Right ventricle myocardium superior (tissue), 1 donor: ENCODE measurements around the gene SKAP1. TPM values are rescaled to one million over a fixed set of nuclear protein-coding genes. Genes with fewer than 3 reads are reported as not detected.

Source experiments
- ATAC-seq: fragments of 200-7000 bp; cut with Tn5 transposase; one replicate; pipeline ENCODE4 v1.9.1; 2020; ENCODE audit warnings: mild to moderate bottlenecking; ENCODE audit not compliant: poor library complexity
- DNase-seq: peaks from one replicate; pipeline ENCODE4 v3.0.0-alpha.2; 2020
- intact Hi-C: fragments of 100-400 bp; cut with DNase I; formaldehyde crosslinking; loops from one replicate; pipeline ENCODE4 v1.11.2; 2022
- total RNA-seq: library from RNA; stranded (reverse); fragmentation: NEBNext Ultra II Directional; extraction: Animal tissue kit (Norgen Biotek cat#: 25700); gene quantifications from one replicate; pipeline ENCODE4 v1.2.1, GENCODE V29; 2021
- donor health status: DM: no; HTN: yes; CAD: no; lungs with severe emphysema.

Gene SKAP1
- total RNA-seq, 1 donor from 2014 or later, result 0.70 TPM

- no peak for ATAC-seq
- no peak for DNase-seq
- intact Hi-C loops, result no loop called here
Measured at GRCh38 chr17:48150597-48151001, 279.4 kb downstream of the SKAP1 start.

GRCh38 chr17:48149787-48150463, 280.1 kb downstream of the SKAP1 start:
- ATAC-seq (no peak), DNase-seq (no peak)
- intact Hi-C loops, result no loop called here

- no peak for ATAC-seq
- intact Hi-C loops, result no loop called here
- DNase-seq, result no peak
Measured at GRCh38 chr17:48148854-48149786, 280.9 kb downstream of the SKAP1 start.

GRCh38 chr17:48148029-48148770, 281.8 kb downstream of the SKAP1 start:
- no peak for DNase-seq
- intact Hi-C loops, result no loop called here
- ATAC-seq, result no peak

GRCh38 chr17:48144976-48145798, 284.8 kb downstream of the SKAP1 start:
- intact Hi-C loops, result no loop called here
- ATAC-seq (no peak), DNase-seq (no peak)

GRCh38 chr17:48144231-48144630, 285.8 kb downstream of the SKAP1 start:
- intact Hi-C loops, result no loop called here
- DNase-seq (no peak), ATAC-seq (no peak)

GRCh38 chr17:48143629-48144028, 286.4 kb downstream of the SKAP1 start:
- DNase-seq, result no peak
- intact Hi-C loops, result no loop called here
- no peak for ATAC-seq

- DNase-seq (no peak), ATAC-seq (peak; percentile 58)
- intact Hi-C loops, result no loop called here
Measured at GRCh38 chr17:48139944-48140343, 290.1 kb downstream of the SKAP1 start.

GRCh38 chr17:48137656-48138055, 292.4 kb downstream of the SKAP1 start:
- DNase-seq, result no peak
- intact Hi-C loops, result no loop called here
- ATAC-seq, result no peak

- intact Hi-C loops, result no loop called here
- no peak for ATAC-seq
- DNase-seq, result no peak
Measured at GRCh38 chr17:48134912-48135480, 295.0 kb downstream of the SKAP1 start.

- intact Hi-C loops, result no loop called here
- peak; percentile 40 for ATAC-seq
- DNase-seq, result no peak
Measured at GRCh38 chr17:48132385-48132784, 297.6 kb downstream of the SKAP1 start.

- DNase-seq (no peak), ATAC-seq (peak; percentile 93)
- intact Hi-C loops, result loop anchor here (2.0 kb wide), 1 partner anchor 107 kb away; no protein-coding TSS in a partner anchor
Measured at GRCh38 chr17:48131216-48131824, 298.7 kb downstream of the SKAP1 start.

- ATAC-seq (no peak), DNase-seq (no peak)
- intact Hi-C loops, result loop anchor here (2.0 to 5.0 kb wide), 2 partner anchors 43 to 105 kb away; no protein-coding TSS in a partner anchor
Measured at GRCh38 chr17:48129981-48130380, 300.0 kb downstream of the SKAP1 start.

- no peak for ATAC-seq
- no peak for DNase-seq
- intact Hi-C loops, result loop anchor here (5.0 kb wide), 1 partner anchor 41 kb away; no protein-coding TSS in a partner anchor
Measured at GRCh38 chr17:48128400-48128799, 301.6 kb downstream of the SKAP1 start.

GRCh38 chr17:48127371-48128051, 302.5 kb downstream of the SKAP1 start:
- DNase-seq (no peak), ATAC-seq (no peak)
- intact Hi-C loops, result loop anchor here (5.0 kb wide), 1 partner anchor 40 kb away; no protein-coding TSS in a partner anchor

GRCh38 chr17:48126532-48126850, 303.5 kb downstream of the SKAP1 start:
- intact Hi-C loops, result loop anchor here (5.0 kb wide), 1 partner anchor 39 kb away; no protein-coding TSS in a partner anchor
- DNase-seq (no peak), ATAC-seq (no peak)
